ENCODE results near the gene SLC2A4.

The SLC2A4 gene

DNA sequence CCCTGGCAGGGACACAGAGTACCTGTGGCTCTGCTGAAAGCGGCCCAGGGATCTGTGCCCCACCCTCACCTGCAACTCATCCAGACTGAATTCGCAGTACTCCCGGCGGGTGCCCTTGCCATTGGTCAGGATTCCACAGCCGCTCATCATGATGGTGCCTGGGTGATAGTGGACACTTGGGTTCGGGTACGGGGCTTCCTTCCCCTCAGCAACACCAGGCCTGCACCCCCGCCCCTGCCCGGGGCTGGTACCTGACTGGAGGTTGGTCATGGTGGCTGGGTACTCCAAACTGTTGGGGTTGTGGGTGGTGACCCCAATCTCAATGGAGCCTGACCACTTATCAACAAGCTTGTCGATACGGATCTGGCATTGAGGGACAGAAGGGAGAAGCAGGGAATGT is 44.7 kb downstream of the SLC2A4 start:
- no peak for DNase-seq
- Histone ChIP-seq H3K4me3 (ENCODE audit: low read length) (no peak overlapping the region), H2AFZ (ENCODE audit: low read length) (no peak overlapping the region), H4K20me1 (ENCODE audit: insufficient read depth, low read length) (no peaks in the 10 kb centered on the region), H3K79me2 (ENCODE audit: low read length) (peaks cover 18% of the 10 kb centered on the region), H3K9me3 (replicated peaks; ENCODE audit: insufficient read depth, low read length) (no peaks in the 10 kb centered on the region), H3F3A (ENCODE audit: insufficient read depth, low read length) (no peaks in the 10 kb centered on the region; the same call in 1 of the 2 replicates), H3K9ac (ENCODE audit: low read length) (no peak overlapping the region), H3K9me2 (replicated peaks; ENCODE audit: insufficient read depth, low read length) (no peaks in the 10 kb centered on the region), H3K27ac (ENCODE audit: low read length) (no peak overlapping the region), H3K27me3 (replicated peaks; ENCODE audit: insufficient read depth, low read length) (no peaks in the 10 kb centered on the region), H3K36me3 (replicated peaks; ENCODE audit: insufficient read depth, low read length) (no peaks in the 10 kb centered on the region), H3K4me2 (ENCODE audit: low read depth, low read length) (no peak overlapping the region), H3K4me1 (ENCODE audit: low read length) (peaks cover 11% of the 10 kb centered on the region)
- no peak for TF ChIP-seq EZH2phosphoT487 (IDR thresholded peaks at IDR 0.05; ENCODE audit: low read length)
- TF ChIP-seq, protein P1, sequence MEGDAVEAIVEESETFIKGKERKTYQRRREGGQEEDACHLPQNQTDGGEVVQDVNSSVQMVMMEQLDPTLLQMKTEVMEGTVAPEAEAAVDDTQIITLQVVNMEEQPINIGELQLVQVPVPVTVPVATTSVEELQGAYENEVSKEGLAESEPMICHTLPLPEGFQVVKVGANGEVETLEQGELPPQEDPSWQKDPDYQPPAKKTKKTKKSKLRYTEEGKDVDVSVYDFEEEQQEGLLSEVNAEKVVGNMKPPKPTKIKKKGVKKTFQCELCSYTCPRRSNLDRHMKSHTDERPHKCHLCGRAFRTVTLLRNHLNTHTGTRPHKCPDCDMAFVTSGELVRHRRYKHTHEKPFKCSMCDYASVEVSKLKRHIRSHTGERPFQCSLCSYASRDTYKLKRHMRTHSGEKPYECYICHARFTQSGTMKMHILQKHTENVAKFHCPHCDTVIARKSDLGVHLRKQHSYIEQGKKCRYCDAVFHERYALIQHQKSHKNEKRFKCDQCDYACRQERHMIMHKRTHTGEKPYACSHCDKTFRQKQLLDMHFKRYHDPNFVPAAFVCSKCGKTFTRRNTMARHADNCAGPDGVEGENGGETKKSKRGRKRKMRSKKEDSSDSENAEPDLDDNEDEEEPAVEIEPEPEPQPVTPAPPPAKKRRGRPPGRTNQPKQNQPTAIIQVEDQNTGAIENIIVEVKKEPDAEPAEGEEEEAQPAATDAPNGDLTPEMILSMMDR (IDR thresholded peaks at IDR 0.05; ENCODE audit: low read length), result no peak
- no peak for TF ChIP-seq EZH2 (optimal IDR thresholded peaks at IDR 0.05; ENCODE audit: low read depth, low read length)

DNA sequence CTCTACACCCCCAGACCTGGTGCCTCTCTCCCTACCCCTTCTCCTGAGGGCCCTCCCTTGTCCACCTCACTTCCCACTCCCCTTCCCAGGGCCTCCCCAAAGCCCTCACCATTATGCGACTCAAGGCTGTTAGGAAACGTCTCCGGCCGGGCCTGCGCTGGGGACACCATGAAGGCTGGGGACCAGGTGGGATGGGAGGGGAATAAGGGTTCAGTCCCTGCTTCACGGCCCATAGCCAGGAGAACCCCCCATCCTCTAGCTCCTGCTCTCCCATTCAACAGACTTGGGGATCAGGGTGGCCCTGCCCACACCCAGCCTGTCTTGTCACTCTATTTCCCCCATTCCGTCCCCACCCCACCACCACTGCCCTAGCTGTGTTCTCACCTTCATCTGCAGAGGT is 45.5 kb downstream of the SLC2A4 start:
- Histone ChIP-seq H3F3A (ENCODE audit: insufficient read depth, low read length) (peaks cover 5% of the 10 kb centered on the region), H3K4me3 (ENCODE audit: low read length) (no peak overlapping the region), H3K4me1 (ENCODE audit: low read length) (peaks cover 15% of the 10 kb centered on the region), H3K27ac (ENCODE audit: low read length) (no peak overlapping the region), H3K9ac (ENCODE audit: low read length) (no peak overlapping the region), H3K36me3 (replicated peaks; ENCODE audit: insufficient read depth, low read length) (no peaks in the 10 kb centered on the region), H2AFZ (ENCODE audit: low read length) (no peak overlapping the region), H3K27me3 (replicated peaks; ENCODE audit: insufficient read depth, low read length) (no peaks in the 10 kb centered on the region), H4K20me1 (ENCODE audit: insufficient read depth, low read length) (no peaks in the 10 kb centered on the region), H3K9me2 (replicated peaks; ENCODE audit: insufficient read depth, low read length) (no peaks in the 10 kb centered on the region), H3K9me3 (replicated peaks; ENCODE audit: insufficient read depth, low read length) (no peaks in the 10 kb centered on the region), H3K4me2 (ENCODE audit: low read depth, low read length) (no peak overlapping the region), H3K79me2 (ENCODE audit: low read length) (peaks cover 18% of the 10 kb centered on the region)
- TF ChIP-seq, protein P1 (IDR thresholded peaks at IDR 0.05; ENCODE audit: low read length), result no peak
- TF ChIP-seq EZH2phosphoT487 (IDR thresholded peaks at IDR 0.05; ENCODE audit: low read length) (no peak), EZH2 (optimal IDR thresholded peaks at IDR 0.05; ENCODE audit: low read depth, low read length) (no peak)
- no peak for DNase-seq

DNA sequence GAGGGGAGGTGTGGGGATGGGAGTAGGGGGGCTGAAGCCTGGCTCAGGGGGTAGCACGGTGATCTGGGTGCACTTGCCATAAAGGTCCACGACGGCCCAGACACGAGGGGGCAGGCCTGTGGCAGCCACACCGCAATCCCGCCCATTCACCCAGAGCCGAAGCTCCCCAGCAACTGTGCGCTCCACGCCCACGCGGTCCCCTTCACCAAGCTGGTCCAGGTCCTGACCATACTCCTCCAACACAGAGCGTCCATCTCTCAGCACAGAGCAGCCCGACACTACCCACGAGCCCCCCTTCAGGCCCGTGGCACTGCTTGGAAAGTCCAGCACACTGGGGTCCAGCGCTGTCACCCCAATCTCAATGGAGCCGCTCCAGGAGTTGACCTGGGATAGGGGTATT is 46.0 kb downstream of the SLC2A4 start:
- H3K9me3 ChIP-seq (replicated peaks; ENCODE audit: insufficient read depth, low read length), result no peaks in the 10 kb centered on the region
- H2AFZ ChIP-seq (ENCODE audit: low read length), result no peak overlapping the region
- no peaks in the 10 kb centered on the region for H3K27me3 ChIP-seq (replicated peaks; ENCODE audit: insufficient read depth, low read length)
- peaks cover 9% of the 10 kb centered on the region for H3F3A ChIP-seq (ENCODE audit: insufficient read depth, low read length)
- H3K4me3 ChIP-seq (ENCODE audit: low read length), result no peak overlapping the region
- H3K4me1 ChIP-seq (ENCODE audit: low read length), result peaks cover 19% of the 10 kb centered on the region
- H3K9ac ChIP-seq (ENCODE audit: low read length), result no peak overlapping the region
- no peak overlapping the region for H3K4me2 ChIP-seq (ENCODE audit: low read depth, low read length)
- no peak overlapping the region for H3K27ac ChIP-seq (ENCODE audit: low read length)
- no peaks in the 10 kb centered on the region for H3K36me3 ChIP-seq (replicated peaks; ENCODE audit: insufficient read depth, low read length)
- no peaks in the 10 kb centered on the region for H3K9me2 ChIP-seq (replicated peaks; ENCODE audit: insufficient read depth, low read length)
- TF ChIP-seq EZH2 (optimal IDR thresholded peaks at IDR 0.05; ENCODE audit: low read depth, low read length), result no peak
- no peak for TF ChIP-seq EZH2phosphoT487 (IDR thresholded peaks at IDR 0.05; ENCODE audit: low read length)
- TF ChIP-seq, protein P1 (IDR thresholded peaks at IDR 0.05; ENCODE audit: low read length), result no peak
- no peak for DNase-seq
- peaks cover 18% of the 10 kb centered on the region for H3K79me2 ChIP-seq (ENCODE audit: low read length)
- H4K20me1 ChIP-seq (ENCODE audit: insufficient read depth, low read length), result no peaks in the 10 kb centered on the region
